HepG2 (cell line): ENCODE measurements around the gene ORC2. TPM values are rescaled to one million over a fixed set of nuclear protein-coding genes. Genes with fewer than 3 reads are reported as not detected.

ENCODE experiments used
- FOXP1 ChIP-seq, 2 experiments: fragments of 450-650 bp in 1 of 2; IDR thresholded peaks; 2 replicates each; pipeline ENCODE4 v1.6.1; 2017 to 2018; ENCODE audit warnings: antibody characterized with exemption in 1 of 2
- GRHL1 ChIP-seq: sonication (generic); formaldehyde crosslinking; conservative IDR thresholded peaks from 2 replicates; pipeline ENCODE4 v1.8.0; 2022; ENCODE audit warnings: missing genetic modification reagents
- HMG20A ChIP-seq: IDR thresholded peaks from 2 replicates; pipeline ENCODE4 v1.6.1; 2016; ENCODE audit warnings: borderline replicate concordance
- IRX3 ChIP-seq: sonication (generic); formaldehyde crosslinking; IDR thresholded peaks from 2 replicates; pipeline ENCODE4 v1.8.1; 2023; ENCODE audit warnings: mild to moderate bottlenecking, low read depth, missing genetic modification reagents, borderline replicate concordance
- LRRFIP1 ChIP-seq: sonication (generic); formaldehyde crosslinking; conservative IDR thresholded peaks from 2 replicates; pipeline ENCODE4 v1.4.0; 2020; ENCODE audit warnings: missing genetic modification reagents
- MTA3 ChIP-seq: sonication (generic); formaldehyde crosslinking; IDR thresholded peaks from 2 replicates; pipeline ENCODE4 v1.4.0; 2020; ENCODE audit warnings: missing genetic modification reagents
- NFE2L2 ChIP-seq: fragments of 150-350 bp; IDR thresholded peaks from 2 replicates; pipeline ENCODE4 v1.6.1; 2014; ENCODE audit warnings: low read length
- NFIB ChIP-seq: sonication (generic); formaldehyde crosslinking; IDR thresholded peaks from 2 replicates; pipeline ENCODE4 v1.9.0; 2021; ENCODE audit warnings: missing genetic modification reagents, mild to moderate bottlenecking, borderline replicate concordance
- NR3C1 ChIP-seq: sonication (generic); formaldehyde crosslinking; IDR thresholded peaks from 2 replicates; pipeline ENCODE4 v1.4.0; 2020; ENCODE audit warnings: missing genetic modification reagents
- POLR2AphosphoS5 ChIP-seq: IDR thresholded peaks from 2 replicates; pipeline ENCODE4 v1.6.1; 2012; ENCODE audit warnings: low read depth, low read length
- REXO4 ChIP-seq: sonication (generic); formaldehyde crosslinking; IDR thresholded peaks from 2 replicates; pipeline ENCODE4 v1.8.0; 2022; ENCODE audit warnings: missing genetic modification reagents, mild to moderate bottlenecking, borderline replicate concordance
- SAFB2 ChIP-seq: sonication (generic); formaldehyde crosslinking; IDR thresholded peaks from 2 replicates; pipeline ENCODE4 v1.5.1; 2020; ENCODE audit warnings: missing genetic modification reagents, low read depth, mild to moderate bottlenecking, borderline replicate concordance
- SMAD3 ChIP-seq: sonication (generic); formaldehyde crosslinking; IDR thresholded peaks from 2 replicates; pipeline ENCODE4 v1.4.0; 2020; ENCODE audit warnings: missing genetic modification reagents
- TEAD2 ChIP-seq: sonication (generic); formaldehyde crosslinking; IDR thresholded peaks from 2 replicates; pipeline ENCODE4 v1.9.0; 2021; ENCODE audit warnings: missing genetic modification reagents
- ZBTB46 ChIP-seq: sonication (generic); formaldehyde crosslinking; IDR thresholded peaks from 2 replicates; pipeline ENCODE4 v1.4.0; 2020; ENCODE audit warnings: mild to moderate bottlenecking, missing genetic modification reagents, borderline replicate concordance
- ZFP62 ChIP-seq: sonication (generic); formaldehyde crosslinking; IDR thresholded peaks from 2 replicates; pipeline ENCODE4 v1.4.0; 2020; ENCODE audit warnings: missing genetic modification reagents
- ZKSCAN5 ChIP-seq: sonication (generic); formaldehyde crosslinking; IDR thresholded peaks from 2 replicates; pipeline ENCODE4 v1.5.1; 2020; ENCODE audit warnings: mild to moderate bottlenecking, missing genetic modification reagents
- ZNF207 ChIP-seq: fragments of 450-650 bp; IDR thresholded peaks from 2 replicates; pipeline ENCODE4 v1.6.1; 2016; ENCODE audit warnings: antibody characterized with exemption, borderline replicate concordance
- ZNF3 ChIP-seq: IDR thresholded peaks from 2 replicates; pipeline ENCODE4 v1.7.0; 2017; ENCODE audit warnings: inconsistent platforms
- ZNF616 ChIP-seq: sonication (generic); formaldehyde crosslinking; IDR thresholded peaks from 2 replicates; pipeline ENCODE4 v1.5.0; 2020; ENCODE audit warnings: low read depth, mild to moderate bottlenecking, missing genetic modification reagents
- ZNF703 ChIP-seq: sonication (generic); formaldehyde crosslinking; IDR thresholded peaks from 2 replicates; pipeline ENCODE4 v1.5.1; 2020; ENCODE audit warnings: missing genetic modification reagents, mild to moderate bottlenecking, moderate library complexity, borderline replicate concordance
- ZNF746 ChIP-seq: sonication (generic); formaldehyde crosslinking; IDR thresholded peaks from 2 replicates; pipeline ENCODE4 v1.8.0; 2022; ENCODE audit warnings: mild to moderate bottlenecking, missing genetic modification reagents
- ZNF749 ChIP-seq: sonication (generic); formaldehyde crosslinking; IDR thresholded peaks from 2 replicates; pipeline ENCODE4 v1.8.0; 2022; ENCODE audit warnings: mild to moderate bottlenecking, missing genetic modification reagents, moderate library complexity, borderline replicate concordance
- ZSCAN21 ChIP-seq: sonication (generic); formaldehyde crosslinking; IDR thresholded peaks from 2 replicates; pipeline ENCODE4 v1.8.0; 2022; ENCODE audit warnings: mild to moderate bottlenecking, missing genetic modification reagents, moderate library complexity, borderline replicate concordance
- polyA plus RNA-seq, 8 experiments: library from polyadenylated mRNA; depleted of rRNA in 3 of 8; stranded (reverse) in 7 of 8; unstranded in 1 of 8; fragments of >200 nt; fragmentation: Illumina TruSeq in 4 of 8; extraction: Trizol in 4 of 8; gene quantifications; 2 replicates each; pipeline versions ENCODE4 v1.2.1 to v1.2.3, GENCODE V29; 2011 to 2016; ENCODE audit warnings: low read depth in 4 of 8, missing spikeins in 1 of 8, mixed read lengths in 1 of 8; ENCODE audit not compliant: insufficient read depth in 1 of 8
- total RNA-seq, 5 experiments: library from RNA; depleted of rRNA; stranded (reverse); fragments of >200 nt; fragmentation: Illumina TruSeq; extraction: Trizol; gene quantifications; 2 replicates each; pipeline ENCODE4 v1.2.3, GENCODE V29; 2016; ENCODE audit warnings: low read depth in 1 of 5

Gene ORC2
- total and polyA plus RNA-seq, 2 of the 13 experiments (the other 11 are each of a cell fraction or from before 2014, with no cell fraction given) = 19.3 to 73.5 TPM

- peak; percentile 56 for TF ChIP-seq LRRFIP1 (CRISPR knock-in tag)
- peak; percentile 81; the same call in 1 of the 2 replicates for TF ChIP-seq ZNF703 (CRISPR knock-in tag)
- TF ChIP-seq POLR2AphosphoS5 = peak; percentile 100
- TF ChIP-seq ZNF749 = peak; percentile 53; the same call in 1 of the 2 replicates
- no peak for TF ChIP-seq NFE2L2
- TF ChIP-seq ZBTB46 (CRISPR knock-in tag) = peak; percentile 76; the same call in 1 of the 2 replicates
- no peak for TF ChIP-seq GRHL1
- no peak for TF ChIP-seq REXO4 (CRISPR knock-in tag)
- peak; percentile 53; the same call in 1 of the 2 replicates for TF ChIP-seq HMG20A (CRISPR knock-in tag)
- peak; percentile 96 for TF ChIP-seq SMAD3
- TF ChIP-seq NFIB (CRISPR knock-in tag) = no peak
- no peak for TF ChIP-seq FOXP1 (IDR thresholded peaks at IDR 0.05)
- TF ChIP-seq FOXP1 (CRISPR knock-in tag; IDR thresholded peaks at IDR 0.05) = peak; percentile 70; the same call in 1 of the 2 replicates
- TF ChIP-seq SAFB2 (CRISPR knock-in tag) = peak; percentile 73
- TF ChIP-seq TEAD2 = no peak; the same call in 1 of the 2 replicates
- no peak for TF ChIP-seq ZNF207
- TF ChIP-seq ZFP62 = 0 out of 2 replicates have a peak, but pooled peaks have one; percentile 25
- TF ChIP-seq IRX3 (CRISPR knock-in tag) = peak; percentile 92
- no peak for TF ChIP-seq ZKSCAN5
- TF ChIP-seq ZNF3 (CRISPR knock-in tag) = no peak
- TF ChIP-seq MTA3 (CRISPR knock-in tag) = 0 out of 2 replicates have a peak, but pooled peaks have one; percentile 51
- 0 out of 2 replicates have a peak, but pooled peaks have one; percentile 60 for TF ChIP-seq ZNF746 (CRISPR knock-in tag)
- peak; percentile 87 for TF ChIP-seq ZSCAN21 (CRISPR knock-in tag)
- peak; percentile 95 for TF ChIP-seq ZNF616 (CRISPR knock-in tag)
- no peak for TF ChIP-seq NR3C1
Measured at GRCh38 chr2:200864176-200865034, 99.1 kb downstream of the ORC2 start, which contains the start of gene CLK1 (continued).
